HG03135 (cell line): ENCODE measurements around the gene KRTAP12-4.
"Not testable (repeated sequence)": the region's sequence is repeated elsewhere in the genome, so short reads cannot be mapped to it uniquely, and the experiment has no call there.

Experiments
- ATAC-seq: cut with Tn5 transposase; IDR thresholded peaks from one replicate; pipeline ENCODE4 v1.9.1; 2021; ENCODE audit warnings: mild to moderate bottlenecking, moderate library complexity; ENCODE audit not compliant: unreplicated experiment

The KRTAP12-4 gene

DNA sequence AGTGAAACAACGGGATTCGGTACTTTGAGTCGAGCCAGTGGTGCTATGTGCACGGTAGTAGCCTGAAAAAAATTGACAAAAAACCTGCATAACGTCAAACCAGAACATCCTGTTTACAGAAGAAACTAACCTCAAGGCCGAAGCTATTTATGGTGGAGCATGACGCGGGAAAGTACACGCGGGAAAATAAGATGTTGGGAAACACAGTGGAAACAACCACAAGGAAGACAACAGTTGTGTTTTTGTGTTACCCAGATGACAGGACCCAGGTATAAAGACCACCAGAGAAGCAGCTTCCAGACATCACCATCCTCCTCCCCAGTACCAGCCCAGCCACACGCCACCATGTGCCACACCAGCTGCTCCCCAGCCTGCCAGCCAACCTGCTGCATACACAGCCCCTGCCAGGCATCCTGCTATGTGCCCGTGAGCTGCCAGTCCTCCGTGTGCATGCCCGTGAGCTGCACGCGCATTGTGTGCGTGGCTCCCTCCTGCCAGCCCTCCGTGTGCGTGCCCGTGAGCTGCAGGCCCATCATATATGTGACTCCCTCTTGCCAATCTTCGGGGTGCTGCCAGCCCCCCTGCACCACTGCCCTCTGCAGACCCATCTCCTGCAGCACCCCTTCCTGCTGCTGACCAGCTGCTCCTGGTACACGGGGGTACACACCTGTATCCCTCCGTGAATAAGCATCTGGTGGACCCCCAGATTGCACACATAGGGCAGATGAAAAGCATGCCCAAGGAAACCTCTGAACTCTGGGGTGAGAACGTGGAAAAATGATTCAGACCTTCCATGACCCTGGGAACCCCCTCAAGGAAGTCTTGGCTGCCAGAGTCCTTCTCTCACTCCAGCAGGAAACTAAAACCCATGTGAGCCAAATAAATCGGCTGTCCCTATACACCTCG lies 3.4 kb upstream of the KRTAP12-4 start, which contains the start of gene KRTAP12-3:
TSS of gene KRTAP12-3 (plus strand) at position 298 of the 906 bp plus-strand sequence. CDS start at position 346, 48 bp downstream.
- ATAC-seq, result no peak

DNA sequence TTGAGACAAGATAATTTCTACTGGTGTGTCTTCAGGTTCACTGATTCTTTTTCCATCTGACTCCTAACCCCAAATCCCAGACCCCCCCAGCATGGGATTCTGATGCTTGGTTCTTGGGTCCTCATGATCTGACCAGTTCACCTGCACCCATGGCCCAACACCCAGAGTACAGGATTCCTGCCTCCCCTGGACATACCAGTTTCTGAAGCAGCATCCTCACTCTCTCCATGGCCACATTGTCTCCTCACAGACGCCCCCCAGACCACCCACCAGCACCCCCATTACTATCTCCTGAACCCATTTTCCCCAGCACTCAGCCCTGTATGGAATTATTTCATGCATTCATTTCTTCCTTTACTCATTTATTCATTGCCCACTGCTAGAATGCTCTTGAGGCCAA lies 2.4 kb upstream of the KRTAP12-4 start:
- no peak for ATAC-seq

GRCh38 chr21:44653656-44654575 lies 543 bp downstream of the KRTAP12-4 start:
- ATAC-seq, result no peak

GRCh38 chr21:44653123-44653522 lies 1.3 kb downstream of the KRTAP12-4 start:
- no peak for ATAC-seq

GRCh38 chr21:44650973-44651675 lies 3.3 kb downstream of the KRTAP12-4 start:
- no peak for ATAC-seq

DNA sequence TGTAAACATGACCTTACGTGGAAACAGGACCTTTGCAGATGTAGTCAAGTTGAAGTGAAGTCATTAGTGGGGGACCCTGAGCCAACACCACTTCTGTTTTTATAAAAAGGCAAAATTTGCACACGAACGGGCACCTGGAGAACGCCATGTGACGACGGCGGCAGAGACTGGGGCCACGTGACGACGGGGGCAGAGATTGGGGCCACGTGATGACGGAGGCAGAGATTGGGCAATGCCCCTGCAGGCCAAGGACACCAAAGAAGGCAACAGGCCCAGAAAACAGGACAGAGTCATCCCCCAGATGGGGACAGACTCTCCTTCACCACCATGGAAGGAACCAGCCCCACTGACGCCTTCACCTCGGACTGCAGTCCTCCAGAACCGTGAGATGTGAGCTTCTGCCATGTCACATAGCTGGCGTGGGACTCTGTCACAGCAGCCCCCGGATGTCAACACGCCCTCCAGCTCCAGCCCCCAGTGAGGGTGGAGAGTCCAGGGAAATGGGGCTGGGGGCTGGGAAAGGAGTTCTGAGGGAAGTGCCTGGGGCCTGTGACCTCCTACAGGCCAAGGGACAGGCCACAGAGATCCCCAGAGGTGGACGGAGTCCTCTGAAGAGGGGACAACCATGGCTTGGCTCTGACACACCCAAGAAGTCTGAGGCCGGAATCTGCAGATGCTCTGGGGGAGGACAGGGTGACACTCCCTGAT lies 4.0 kb downstream of the KRTAP12-4 start:
- ATAC-seq, result no peak

DNA sequence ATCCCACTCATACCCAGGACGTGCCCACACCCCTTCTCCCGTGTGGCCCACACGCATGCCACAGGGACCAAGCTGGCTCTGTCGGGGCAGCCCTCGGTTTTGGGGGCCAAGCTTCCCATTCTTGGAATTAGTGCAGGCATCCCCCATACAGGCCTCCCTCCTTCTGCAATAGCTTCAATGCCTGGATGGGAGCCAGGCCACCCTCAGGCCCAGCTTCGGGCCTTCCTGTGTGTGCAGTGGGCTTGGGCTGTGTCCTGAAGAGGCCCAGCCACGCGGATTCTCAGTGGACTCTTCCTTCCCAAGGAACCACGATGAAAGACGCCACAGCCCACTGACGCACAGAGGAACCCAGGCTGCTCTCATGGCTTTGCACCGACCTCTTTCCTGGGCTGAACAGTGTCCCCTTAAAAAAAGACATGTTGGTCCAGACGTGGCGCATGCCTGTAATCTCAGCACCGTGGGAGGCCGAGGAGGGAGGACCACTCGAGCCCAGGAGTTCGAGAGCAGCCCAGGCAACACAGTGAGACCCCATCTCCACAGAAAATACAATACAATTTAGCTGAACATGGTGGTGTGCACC lies 4.8 kb downstream of the KRTAP12-4 start:
- no peak for ATAC-seq

GRCh38 chr21:44648557-44649311 lies 5.7 kb downstream of the KRTAP12-4 start:
- ATAC-seq, result no peak

DNA sequence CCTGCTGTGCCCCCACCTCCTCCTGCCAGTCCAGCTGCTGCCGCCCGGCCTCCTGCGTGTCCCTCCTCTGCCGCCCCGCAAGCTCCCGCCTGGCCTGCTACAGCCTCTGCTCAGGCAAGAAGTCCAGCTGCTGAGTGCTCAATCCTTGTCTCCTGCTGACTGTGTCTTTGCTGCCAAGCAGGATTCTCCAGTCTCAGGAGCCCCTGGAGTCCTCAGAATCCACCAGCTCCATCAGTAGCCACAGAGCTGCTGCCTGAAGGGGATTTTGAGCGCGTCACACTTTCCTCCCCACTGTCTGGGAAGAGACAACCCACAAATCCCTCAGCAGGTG lies 7.3 kb downstream of the KRTAP12-4 start:
- no peak for ATAC-seq

GRCh38 chr21:44646366-44647221 lies 7.9 kb downstream of the KRTAP12-4 start, which contains the start of gene KRTAP10-11:
KRTAP10-11 (plus strand) TSS chr21:44646414; CDS start chr21:44646459, 45 bp downstream.
- not testable (repeated sequence) for ATAC-seq

DNA sequence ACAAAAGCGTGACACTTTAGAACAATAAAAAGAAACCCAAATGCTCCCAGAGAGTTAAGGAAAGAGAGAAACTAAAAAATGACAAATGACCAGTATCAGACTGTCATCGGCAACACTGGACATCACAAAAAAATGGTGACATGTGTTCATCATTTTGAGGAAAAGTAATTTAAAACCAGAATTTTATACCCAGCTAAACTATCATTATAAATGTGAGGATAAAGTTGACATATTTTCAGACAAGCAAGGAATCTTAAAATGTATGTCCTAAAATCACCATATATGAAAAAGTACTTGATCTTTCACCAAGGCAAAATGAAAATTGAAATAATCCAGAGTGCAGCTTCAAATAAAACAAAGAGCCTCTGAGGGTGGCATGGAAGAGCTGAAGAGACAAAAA lies 9.6 kb downstream of the KRTAP12-4 start:
- ATAC-seq, result no peak

GRCh38 chr21:44643741-44644310 lies 10.6 kb downstream of the KRTAP12-4 start:
- no peak for ATAC-seq

GRCh38 chr21:44640761-44641160 lies 13.7 kb downstream of the KRTAP12-4 start:
- no peak for ATAC-seq

DNA sequence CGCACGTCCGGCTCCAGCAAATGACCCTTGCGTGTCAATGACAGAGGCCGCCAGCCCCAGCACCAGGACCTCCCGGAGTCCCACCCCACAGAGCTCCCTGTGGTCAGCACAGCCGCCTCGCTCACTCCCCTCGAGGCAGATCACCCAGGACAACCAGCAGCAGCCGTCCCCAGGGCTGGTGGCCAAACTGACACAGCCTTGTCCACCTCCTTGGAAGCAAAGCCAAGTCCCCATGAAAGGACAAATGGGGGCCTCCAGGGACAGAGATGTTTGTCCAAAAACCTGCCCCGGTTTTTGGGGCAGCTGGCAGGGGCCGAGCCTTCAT lies 15.2 kb downstream of the KRTAP12-4 start:
- no peak for ATAC-seq

- ATAC-seq, result not testable (repeated sequence)
Observed at GRCh38 chr21:44638506-44639330, 15.7 kb downstream of the KRTAP12-4 start.

GRCh38 chr21:44637851-44638348 lies 16.6 kb downstream of the KRTAP12-4 start:
- ATAC-seq, result not testable (repeated sequence)
